T follicular helper cell (primary cell): Measurements from ENCODE around the gene CNST.
"Not testable (repeated sequence)": the region's sequence is repeated elsewhere in the genome, so short reads cannot be mapped to it uniquely, and the experiment has no call there.

Experiments used
- DNase-seq: peaks from one replicate; pipeline ENCODE4 v3.0.0-alpha.2; 2020; ENCODE audit warnings: low read depth

The CNST gene

GRCh38 chr1:246709835-246710234, 143.6 kb downstream of the CNST start:
- no peak for DNase-seq

- DNase-seq: no peak
These were observed 145.3 kb downstream of the CNST start for GRCh38 chr1:246711548-246712003.

DNA sequence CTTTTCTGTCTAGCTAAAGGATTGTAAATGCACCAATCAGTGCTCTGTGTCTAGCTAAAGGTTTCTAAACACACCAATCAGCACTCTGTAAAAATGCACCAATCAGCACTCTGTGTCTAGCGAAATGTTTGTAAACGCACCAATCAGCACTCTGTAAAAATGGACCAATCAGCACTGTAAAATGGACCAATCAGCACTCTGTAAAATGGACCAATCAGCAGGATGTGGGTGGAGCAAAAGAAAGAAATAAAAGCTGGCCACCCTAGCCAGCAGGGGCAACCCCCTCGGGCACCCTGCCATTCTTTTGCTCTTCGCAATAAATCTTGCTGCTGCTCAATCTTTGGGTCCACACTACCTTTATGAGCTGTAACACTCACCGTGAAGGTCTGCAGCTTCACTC, 146.2 kb downstream of the CNST start:
- not testable (repeated sequence) for DNase-seq
